Pancreas (tissue), 10 donors: Measurements from ENCODE around the gene GNAL. TPM values are rescaled to one million over a fixed set of nuclear protein-coding genes. Genes with fewer than 3 reads are reported as not detected.

Source experiments
- ATAC-seq, 4 donors: fragments of 200-7000 bp; cut with Tn5 transposase; one replicate each; pipeline versions ENCODE4 v1.8.0 to v1.9.1; 2020; ENCODE audit warnings: mild to moderate bottlenecking in 4 of 4, moderate library complexity in 4 of 4
- DNase-seq, 6 donors: peaks; one replicate each; pipeline ENCODE4 v3.0.0-alpha.2; 2020
- FAIRE-seq: peaks from 2 replicates; lab custom pipeline; 2012; peaks lifted over from hg19 to GRCh38; lab: Jason Lieb, UNC
- H3K27ac ChIP-seq, 4 donors: fragments of 200-600 bp; sonication (generic); 1 replicate in 3 of 4; 2 replicates in 1 of 4; pipeline versions ENCODE4 v1.5.0 to v1.8.0; 2020
- H3K27me3 ChIP-seq, 4 donors: fragments of 200-600 bp; one replicate each; pipeline ENCODE4 v1.8.0; 2021
- H3K36me3 ChIP-seq, 3 donors: fragments of 200-600 bp; sonication (generic) in 1 of 3; one replicate each; pipeline versions ENCODE4 v1.5.0 to v1.8.0; 2020 to 2021
- H3K4me1 ChIP-seq, 3 donors: fragments of 200-600 bp; one replicate each; pipeline ENCODE4 v1.8.0; 2021
- H3K4me3 ChIP-seq, 4 donors: fragments of 200-600 bp; sonication (generic) in 2 of 4; one replicate each; pipeline versions ENCODE4 v1.5.0 to v1.8.0; 2020 to 2021
- H3K9me3 ChIP-seq, 4 donors: fragments of 200-600 bp; one replicate each; pipeline ENCODE4 v1.8.0; 2021
- CTCF ChIP-seq, 4 donors: fragments of 200-600 bp; sonication (generic) in 3 of 4; IDR thresholded peaks; one replicate each; pipeline versions ENCODE4 v1.5.0 to v1.8.0; 2021; ENCODE audit warnings: antibody characterized with exemption in 4 of 4
- WGBS, 2 donors: extraction: QIAGEN DNeasy Blood & Tissue Kit; methylation state at CpG; one replicate each; pipeline ENCODE4 v1.1.7; 2013; 5-methylcytosine and 5-hydroxymethylcytosine counted together
- intact Hi-C, 3 donors: fragments of 100-400 bp; cut with DNase I; formaldehyde crosslinking; loops; one replicate each; pipeline versions ENCODE4 v1.11.1 to v1.14.2; 2022
- polyA plus RNA-seq, 2 donors: library from polyadenylated mRNA; stranded (reverse); fragments of 200-250 nt; gene quantifications; one replicate each; pipeline ENCODE4 v1.2.3, GENCODE V29; 2013
- total RNA-seq, 6 donors: library from RNA; stranded (reverse); fragmentation: NEBNext Ultra II Directional in 4 of 6; extraction: Animal tissue kit (Norgen Biotek cat#: 25700) in 4 of 6; gene quantifications; one replicate each; pipeline versions ENCODE4 v1.2.1 to v1.2.4, GENCODE V29; 2021 to 2023
- donor health status: healthy with polysubstance abuse.
- donor health status: DM: no; HTN: no; CAD: no; lungs with moderate emphysema.
- donor health status: DM: no; HTN: no; CAD: no.
- donor health status: control.
- donor health status: control.
- donor health status: Bipolar disorder and iron deficiency.
- donor health status: DM: yes; HTN: yes; CAD: no.
- donor health status: DM: no; HTN: no; CAD: no.
- donor health status: DM: no; HTN: no; CAD: no.
- donor health status: DM: yes; HTN: yes; CAD: no.

Gene GNAL
- total and polyA plus RNA-seq, 8 donors = 0.22 to 2.2 (median 0.71) TPM

GRCh38 chr18:11665146-11665545 lies 23.9 kb upstream of the GNAL start:
- DNase-seq (no peak), ATAC-seq (no peak), FAIRE-seq (no peak)
- Histone ChIP-seq H3K4me1 (no peaks in the 10 kb centered on the region), H3K27ac (no peak overlapping the region), H3K9me3 (no peaks in the 10 kb centered on the region), H3K27me3 (no peaks in the 10 kb centered on the region), H3K4me3 (no peak overlapping the region), H3K36me3 (no peaks in the 10 kb centered on the region)
- intact Hi-C loops = no loop called here
- TF ChIP-seq CTCF (IDR thresholded peaks at IDR 0.05) = no peak
- 46 to 63% methylated on average over 4 of the region's 4 CpGs for WGBS, 2 donors

GRCh38 chr18:11665587-11665986 lies 23.5 kb upstream of the GNAL start:
- no peak for FAIRE-seq
- Histone ChIP-seq H3K4me3 (no peak overlapping the region), H3K27ac (no peak overlapping the region), H3K27me3 (no peaks in the 10 kb centered on the region), H3K9me3 (no peaks in the 10 kb centered on the region), H3K4me1 (no peaks in the 10 kb centered on the region), H3K36me3 (no peaks in the 10 kb centered on the region)
- ATAC-seq = no peak
- no peak for TF ChIP-seq CTCF (IDR thresholded peaks at IDR 0.05)
- intact Hi-C loops = no loop called here
- no peak for DNase-seq
- WGBS, 2 donors = 69 to 82% methylated on average over 4 of the region's 4 CpGs

- H3K27ac ChIP-seq = no peak overlapping the region
- H3K4me1 ChIP-seq = no peaks in the 10 kb centered on the region
- no peaks in the 10 kb centered on the region for H3K9me3 ChIP-seq
- ATAC-seq = no peak
- TF ChIP-seq CTCF (IDR thresholded peaks at IDR 0.05) = no peak
- intact Hi-C loops = no loop called here
- DNase-seq = no peak
- H3K36me3 ChIP-seq = no peaks in the 10 kb centered on the region
- no peaks in the 10 kb centered on the region for H3K27me3 ChIP-seq
- 37 to 38% methylated on average over 4 of the region's 4 CpGs for WGBS, 2 donors
- no peak overlapping the region for H3K4me3 ChIP-seq
- FAIRE-seq = no peak
These were observed 22.9 kb upstream of the GNAL start for GRCh38 chr18:11666176-11666575.

- WGBS, 2 donors = 53 to 57% methylated on average over 4 of the region's 4 CpGs
- Histone ChIP-seq H3K9me3 (no peaks in the 10 kb centered on the region), H3K27ac (no peak overlapping the region), H3K4me1 (no peaks in the 10 kb centered on the region), H3K36me3 (no peaks in the 10 kb centered on the region), H3K27me3 (no peaks in the 10 kb centered on the region), H3K4me3 (no peak overlapping the region)
- intact Hi-C loops = no loop called here
- no peak for FAIRE-seq
- TF ChIP-seq CTCF (IDR thresholded peaks at IDR 0.05) = no peak
- ATAC-seq = no peak
- no peak for DNase-seq
These were observed 22.2 kb upstream of the GNAL start for GRCh38 chr18:11666831-11667230.

GRCh38 chr18:11667578-11667977 lies 21.5 kb upstream of the GNAL start:
- DNase-seq (no peak), ATAC-seq (no peak), FAIRE-seq (no peak)
- 66 to 72% methylated on average over 6 of the region's 6 CpGs for WGBS, 2 donors
- H3K27me3 ChIP-seq = no peaks in the 10 kb centered on the region
- H3K4me3 ChIP-seq = no peak overlapping the region
- no peak for TF ChIP-seq CTCF (IDR thresholded peaks at IDR 0.05)
- no peaks in the 10 kb centered on the region for H3K36me3 ChIP-seq
- intact Hi-C loops = no loop called here
- no peaks in the 10 kb centered on the region for H3K9me3 ChIP-seq
- H3K27ac ChIP-seq = no peak overlapping the region
- no peaks in the 10 kb centered on the region for H3K4me1 ChIP-seq
